ENCODE measurements around the gene AMOTL2. TPM values are rescaled to one million over a fixed set of nuclear protein-coding genes. Genes with fewer than 3 reads are reported as not detected.

Gene AMOTL2
- total RNA-seq, 4 donors from 2014 or later: 17.9 to 29.9 (median 20.6) TPM

DNA sequence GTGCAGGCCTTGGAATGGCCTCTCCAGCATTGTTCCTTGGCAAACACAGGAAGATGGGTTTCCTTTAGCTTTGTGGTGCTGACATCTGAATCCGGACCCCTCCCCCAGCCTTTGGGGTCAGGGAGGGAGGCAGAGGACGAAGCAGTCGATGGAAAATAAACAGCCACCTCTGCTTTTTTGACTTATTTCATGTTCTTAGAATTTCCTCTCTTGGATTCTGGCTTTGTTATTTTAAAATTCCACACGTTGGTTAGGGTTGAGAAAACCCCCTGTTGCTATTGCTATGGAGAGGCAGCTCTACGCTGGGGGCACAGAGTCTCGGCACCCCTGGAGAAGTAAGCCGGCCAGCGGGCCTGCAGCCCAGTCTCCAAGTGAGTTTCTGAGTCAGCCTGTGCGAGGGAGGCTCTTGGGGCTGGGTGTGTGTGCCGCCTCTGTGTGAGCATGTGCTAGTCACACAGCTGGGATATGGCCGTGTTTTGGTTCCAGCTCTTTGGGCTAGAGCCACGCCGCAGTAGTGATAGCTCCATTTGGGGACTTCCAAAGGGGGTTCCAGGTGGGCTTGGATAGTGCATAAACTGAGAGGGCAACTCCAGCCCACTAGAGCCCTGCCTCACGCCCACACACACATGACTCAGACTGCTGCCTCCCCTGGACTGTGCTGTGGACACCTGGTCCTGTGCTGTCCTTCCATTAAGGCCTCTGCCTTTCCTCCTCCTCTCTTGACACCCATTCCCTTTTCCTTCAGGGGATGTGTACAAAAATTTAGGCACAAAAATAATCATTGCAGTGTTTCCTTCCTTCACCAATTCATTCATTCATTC lies 58.8 kb downstream of the AMOTL2 start:
- intact Hi-C loops (cut with DNase I; ENCODE audit: low total_unique reads) (no loop called here), in situ Hi-C loops (cut with MboI; ENCODE audit: low sequenced_read_pairs in 4 of 4) (no loop called here)
- ATAC-seq (peak; percentile 35 to 55), DNase-seq (peak; percentile 49 to 73)
- Histone ChIP-seq H3K4me3 (no peak overlapping the region), H3K9me3 (no peaks in the 10 kb centered on the region), H3K4me1 (peaks cover 31 to 45% of the 10 kb centered on the region in 2 donors), H3K27me3 (no peaks in the 10 kb centered on the region), H3K36me3 (no peaks in the 10 kb centered on the region), H3K27ac (peak overlapping the region; percentile 66 to 83 (median 81))
- TF ChIP-seq, protein P1, sequence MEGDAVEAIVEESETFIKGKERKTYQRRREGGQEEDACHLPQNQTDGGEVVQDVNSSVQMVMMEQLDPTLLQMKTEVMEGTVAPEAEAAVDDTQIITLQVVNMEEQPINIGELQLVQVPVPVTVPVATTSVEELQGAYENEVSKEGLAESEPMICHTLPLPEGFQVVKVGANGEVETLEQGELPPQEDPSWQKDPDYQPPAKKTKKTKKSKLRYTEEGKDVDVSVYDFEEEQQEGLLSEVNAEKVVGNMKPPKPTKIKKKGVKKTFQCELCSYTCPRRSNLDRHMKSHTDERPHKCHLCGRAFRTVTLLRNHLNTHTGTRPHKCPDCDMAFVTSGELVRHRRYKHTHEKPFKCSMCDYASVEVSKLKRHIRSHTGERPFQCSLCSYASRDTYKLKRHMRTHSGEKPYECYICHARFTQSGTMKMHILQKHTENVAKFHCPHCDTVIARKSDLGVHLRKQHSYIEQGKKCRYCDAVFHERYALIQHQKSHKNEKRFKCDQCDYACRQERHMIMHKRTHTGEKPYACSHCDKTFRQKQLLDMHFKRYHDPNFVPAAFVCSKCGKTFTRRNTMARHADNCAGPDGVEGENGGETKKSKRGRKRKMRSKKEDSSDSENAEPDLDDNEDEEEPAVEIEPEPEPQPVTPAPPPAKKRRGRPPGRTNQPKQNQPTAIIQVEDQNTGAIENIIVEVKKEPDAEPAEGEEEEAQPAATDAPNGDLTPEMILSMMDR (IDR thresholded peaks at IDR 0.05 in 4 of 5, conservative IDR thresholded peaks at IDR 0.05 in 1 of 5): no peak
- TF ChIP-seq POLR2A (IDR thresholded peaks at IDR 0.05): no peak

- TF ChIP-seq, protein P1 (IDR thresholded peaks at IDR 0.05 in 4 of 5, conservative IDR thresholded peaks at IDR 0.05 in 1 of 5): no peak
- DNase-seq (peak in 1 of 2 donors; percentile 55), ATAC-seq (peak in 1 of 2 donors; percentile 4)
- intact Hi-C loops (cut with DNase I; ENCODE audit: low total_unique reads) (no loop called here), in situ Hi-C loops (cut with MboI; ENCODE audit: low sequenced_read_pairs in 4 of 4) (no loop called here)
- H3K27me3 ChIP-seq: no peaks in the 10 kb centered on the region
- H3K4me1 ChIP-seq: peaks cover 31 to 45% of the 10 kb centered on the region in 2 donors
- no peaks in the 10 kb centered on the region for H3K9me3 ChIP-seq
- no peaks in the 10 kb centered on the region for H3K36me3 ChIP-seq
- no peak overlapping the region for H3K4me3 ChIP-seq
- peak overlapping the region; percentile 66 to 83 (median 81) for H3K27ac ChIP-seq
Observed at GRCh38 chr3:134314588-134315285, 59.5 kb downstream of the AMOTL2 start.

GRCh38 chr3:134313847-134314587 lies 60.2 kb downstream of the AMOTL2 start:
- intact Hi-C loops (cut with DNase I; ENCODE audit: low total_unique reads): loop anchor here (1.0 kb wide), 1 partner anchor 64 kb away; no protein-coding TSS in a partner anchor
- ATAC-seq: no peak
- H3K4me3 ChIP-seq: peak overlapping the region; percentile 55 to 69 (median 61)

More at GRCh38 chr3:134313847-134314587, 60.2 kb downstream of the AMOTL2 start:
- H3K4me1 ChIP-seq: peaks cover 31 to 45% of the 10 kb centered on the region in 2 donors
- DNase-seq: no peak
- H3K27ac ChIP-seq: peak overlapping the region; percentile 66 to 83 (median 81)
- TF ChIP-seq POLR2A (IDR thresholded peaks at IDR 0.05): no peak
- TF ChIP-seq, protein P1 (IDR thresholded peaks at IDR 0.05 in 4 of 5, conservative IDR thresholded peaks at IDR 0.05 in 1 of 5): no peak
- H3K9me3 ChIP-seq: no peaks in the 10 kb centered on the region
- in situ Hi-C loops (cut with MboI; ENCODE audit: low sequenced_read_pairs in 4 of 4): no loop called here
- no peaks in the 10 kb centered on the region for H3K27me3 ChIP-seq
- H3K36me3 ChIP-seq: no peaks in the 10 kb centered on the region
